ENCODE results near the gene MAP3K19. TPM values are rescaled to one million over a fixed set of nuclear protein-coding genes. Genes with fewer than 3 reads are reported as not detected.

The MAP3K19 gene
- polyA plus RNA-seq, 1 donor (not counting 4 experiments of a cell fraction or from before 2014, with no cell fraction given): not detected

DNA sequence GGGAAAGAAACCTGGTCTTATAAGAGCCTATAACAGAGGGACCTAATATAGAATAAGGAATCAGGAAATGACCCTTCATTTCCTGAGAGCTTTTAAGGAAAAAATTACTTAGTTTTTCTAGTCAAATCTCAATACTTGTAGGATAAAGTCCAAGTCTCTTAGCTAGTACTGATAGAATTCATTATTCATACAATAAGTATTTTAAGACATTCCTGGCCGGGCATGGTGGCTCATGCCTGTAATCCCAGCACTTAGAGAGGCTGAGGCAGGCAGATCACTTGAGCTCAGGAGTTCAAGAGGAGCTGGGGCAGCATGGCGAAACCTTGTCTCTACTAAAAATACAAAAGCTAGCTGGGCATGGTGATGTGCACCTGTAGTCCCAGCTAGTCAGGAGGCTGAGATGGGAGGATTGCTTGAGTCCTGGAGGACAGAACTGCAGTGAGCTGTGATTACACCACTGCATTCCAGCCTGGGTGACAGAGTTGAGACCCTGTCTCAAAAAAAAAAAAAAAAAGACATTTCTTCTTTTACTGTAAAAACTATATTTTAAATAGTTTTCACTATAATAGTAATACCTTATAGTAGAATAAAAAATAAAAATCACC lies 8.0 kb upstream of the MAP3K19 start:
- Histone ChIP-seq H3K27me3 (ENCODE audit: control insufficient read depth, extremely low read depth, insufficient read depth, low read length) (no peaks in the 10 kb centered on the region), H3K4me1 (ENCODE audit: control insufficient read depth, extremely low read depth, insufficient read depth, low read length) (peaks cover 26% of the 10 kb centered on the region), H3K79me2 (ENCODE audit: control insufficient read depth, insufficient read depth, low read length) (peaks cover 68% of the 10 kb centered on the region), H3K9ac (ENCODE audit: control insufficient read depth, extremely low read depth, insufficient read depth, low read length) (peak overlapping the region; percentile 32), H3K4me2 (ENCODE audit: control insufficient read depth, extremely low read depth, insufficient read depth, low read depth, low read length) (peak overlapping the region; percentile 90), H3K9me3 (ENCODE audit: control insufficient read depth, low read depth, low read length) (no peaks in the 10 kb centered on the region), H3K36me3 (ENCODE audit: control insufficient read depth in 2 of 2, extremely low read depth in 1 of 2, insufficient read depth in 2 of 2, low read length in 2 of 2) (peaks cover 0 to 3% of the 10 kb centered on the region in 2 experiments), H3K4me3 (ENCODE audit: control insufficient read depth in 2 of 3, extremely low read depth in 1 of 3, insufficient read depth in 2 of 3, low read depth in 1 of 3, low read length in 3 of 3) (peak overlapping the region; percentile 39 to 100 (median 76)), H2AFZ (ENCODE audit: control insufficient read depth, low read length) (no peak overlapping the region), H4K20me1 (ENCODE audit: control insufficient read depth, extremely low read depth, insufficient read depth, low read length) (no peaks in the 10 kb centered on the region), H3K9me1 (ENCODE audit: control insufficient read depth, extremely low read depth, insufficient read depth, low read length) (no peaks in the 10 kb centered on the region), H3K27ac (ENCODE audit: control insufficient read depth, insufficient read depth, low read length) (peak overlapping the region; percentile 100)
- dilution Hi-C loops (cut with MboI; ENCODE audit: extremely low pct_ligation_motif_present, low sequenced_read_pairs): no loop called here
- no peak for FAIRE-seq
- no peak for DNase-seq (ENCODE audit: low read depth, low spot score)
- TF ChIP-seq EZH2 (IDR thresholded peaks at IDR 0.05; ENCODE audit: low read length): no peak
- TF ChIP-seq, protein P1, sequence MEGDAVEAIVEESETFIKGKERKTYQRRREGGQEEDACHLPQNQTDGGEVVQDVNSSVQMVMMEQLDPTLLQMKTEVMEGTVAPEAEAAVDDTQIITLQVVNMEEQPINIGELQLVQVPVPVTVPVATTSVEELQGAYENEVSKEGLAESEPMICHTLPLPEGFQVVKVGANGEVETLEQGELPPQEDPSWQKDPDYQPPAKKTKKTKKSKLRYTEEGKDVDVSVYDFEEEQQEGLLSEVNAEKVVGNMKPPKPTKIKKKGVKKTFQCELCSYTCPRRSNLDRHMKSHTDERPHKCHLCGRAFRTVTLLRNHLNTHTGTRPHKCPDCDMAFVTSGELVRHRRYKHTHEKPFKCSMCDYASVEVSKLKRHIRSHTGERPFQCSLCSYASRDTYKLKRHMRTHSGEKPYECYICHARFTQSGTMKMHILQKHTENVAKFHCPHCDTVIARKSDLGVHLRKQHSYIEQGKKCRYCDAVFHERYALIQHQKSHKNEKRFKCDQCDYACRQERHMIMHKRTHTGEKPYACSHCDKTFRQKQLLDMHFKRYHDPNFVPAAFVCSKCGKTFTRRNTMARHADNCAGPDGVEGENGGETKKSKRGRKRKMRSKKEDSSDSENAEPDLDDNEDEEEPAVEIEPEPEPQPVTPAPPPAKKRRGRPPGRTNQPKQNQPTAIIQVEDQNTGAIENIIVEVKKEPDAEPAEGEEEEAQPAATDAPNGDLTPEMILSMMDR (optimal IDR thresholded peaks at IDR 0.05 in 1 of 3, IDR thresholded peaks at IDR 0.05 in 1 of 3, conservative IDR thresholded peaks at IDR 0.05 in 1 of 3; ENCODE audit: extremely low read depth in 1 of 3, insufficient read depth in 2 of 3, low read length in 3 of 3): no peak

DNA sequence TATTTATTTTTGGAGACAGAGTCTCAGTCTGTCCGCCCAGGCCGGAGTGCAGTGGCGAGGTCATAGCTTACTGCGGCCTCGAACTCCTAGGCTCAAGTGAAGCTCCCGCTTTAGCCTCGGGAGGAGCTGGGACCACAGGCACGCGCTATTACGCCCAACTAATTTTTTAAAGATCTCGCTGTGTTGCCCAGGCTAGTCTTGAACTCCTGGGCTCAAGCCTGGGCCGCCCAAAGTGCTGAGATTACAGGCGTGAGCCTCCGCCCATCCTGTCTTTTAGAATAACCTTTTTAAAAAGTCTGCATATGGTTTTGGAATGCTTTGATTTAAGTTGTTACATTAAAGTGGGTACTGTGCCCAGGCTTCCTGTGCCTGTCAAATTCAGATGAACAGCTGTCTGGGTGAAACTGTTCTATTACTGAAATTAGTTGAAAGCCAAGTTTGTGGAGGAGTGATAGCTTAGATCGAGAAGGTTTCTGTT lies 5.8 kb upstream of the MAP3K19 start:
- Histone ChIP-seq H3K79me2 (ENCODE audit: control insufficient read depth, insufficient read depth, low read length) (peaks cover 52% of the 10 kb centered on the region), H3K36me3 (ENCODE audit: control insufficient read depth in 2 of 2, extremely low read depth in 1 of 2, insufficient read depth in 2 of 2, low read length in 2 of 2) (no peaks in the 10 kb centered on the region), H3K4me1 (ENCODE audit: control insufficient read depth, extremely low read depth, insufficient read depth, low read length) (peaks cover 26% of the 10 kb centered on the region), H2AFZ (ENCODE audit: control insufficient read depth, low read length) (peak overlapping the region; percentile 100), H3K9ac (ENCODE audit: control insufficient read depth, extremely low read depth, insufficient read depth, low read length) (peak overlapping the region; percentile 100), H3K27ac (ENCODE audit: control insufficient read depth, insufficient read depth, low read length) (peak overlapping the region; percentile 100), H3K9me1 (ENCODE audit: control insufficient read depth, extremely low read depth, insufficient read depth, low read length) (no peaks in the 10 kb centered on the region), H4K20me1 (ENCODE audit: control insufficient read depth, extremely low read depth, insufficient read depth, low read length) (no peaks in the 10 kb centered on the region), H3K4me3 (ENCODE audit: control insufficient read depth in 2 of 3, extremely low read depth in 1 of 3, insufficient read depth in 2 of 3, low read depth in 1 of 3, low read length in 3 of 3) (peak overlapping the region; percentile 76 to 100 (median 99)), H3K27me3 (ENCODE audit: control insufficient read depth, extremely low read depth, insufficient read depth, low read length) (no peaks in the 10 kb centered on the region), H3K4me2 (ENCODE audit: control insufficient read depth, extremely low read depth, insufficient read depth, low read depth, low read length) (peak overlapping the region; percentile 90), H3K9me3 (ENCODE audit: control insufficient read depth, low read depth, low read length) (no peaks in the 10 kb centered on the region)
- DNase-seq (ENCODE audit: low read depth, low spot score): no peak
- TF ChIP-seq EZH2 (IDR thresholded peaks at IDR 0.05; ENCODE audit: low read length): no peak
- TF ChIP-seq, protein P1 (optimal IDR thresholded peaks at IDR 0.05 in 1 of 3, IDR thresholded peaks at IDR 0.05 in 1 of 3, conservative IDR thresholded peaks at IDR 0.05 in 1 of 3; ENCODE audit: extremely low read depth in 1 of 3, insufficient read depth in 2 of 3, low read length in 3 of 3): no peak
- FAIRE-seq: no peak
- dilution Hi-C loops (cut with MboI; ENCODE audit: extremely low pct_ligation_motif_present, low sequenced_read_pairs): no loop called here
